Measurements from ENCODE around the gene KRT39.
"Not testable (repeated sequence)": the region's sequence is repeated elsewhere in the genome, so short reads cannot be mapped to it uniquely, and the experiment has no call there.

The KRT39 gene

DNA sequence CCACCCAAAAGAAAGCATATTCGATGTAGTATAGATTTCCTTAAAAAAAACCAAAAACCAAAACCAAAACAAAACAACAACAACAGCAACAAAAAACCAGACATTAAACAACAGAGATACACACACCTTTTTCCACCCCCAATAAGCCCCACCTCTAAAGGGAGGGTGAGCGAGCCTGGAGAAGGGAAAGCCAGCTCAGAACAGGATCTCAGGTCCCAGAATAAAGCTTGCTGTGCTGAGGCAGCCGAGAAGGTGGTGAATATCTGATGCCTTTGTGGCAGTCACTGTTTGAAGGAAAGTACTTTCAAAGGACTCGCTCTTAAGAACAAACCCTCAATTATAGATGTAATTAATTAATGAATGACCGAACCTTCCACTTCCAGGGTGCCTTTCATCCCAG is 29.8 kb downstream of the KRT39 start:
- Mint-ChIP-seq H3K4me3 (no peak overlapping the region), H3K27ac (peak overlapping the region; percentile 46), H3K36me3 (no peaks in the 10 kb centered on the region), H3K4me1 (peaks cover 13% of the 10 kb centered on the region), H3K9me3 (no peaks in the 10 kb centered on the region)
- DNase-seq (ENCODE audit: low spot score in 2 of 2) = no peak
- no peak for ATAC-seq

- Mint-ChIP-seq H3K9me3 (no peaks in the 10 kb centered on the region), H3K27ac (no peak overlapping the region), H3K4me1 (peaks cover 13% of the 10 kb centered on the region), H3K4me3 (no peak overlapping the region), H3K36me3 (no peaks in the 10 kb centered on the region)
- no peak for DNase-seq (ENCODE audit: low spot score in 2 of 2)
- no peak for ATAC-seq
These were observed 30.2 kb downstream of the KRT39 start for GRCh38 chr17:40936437-40936971.

DNA sequence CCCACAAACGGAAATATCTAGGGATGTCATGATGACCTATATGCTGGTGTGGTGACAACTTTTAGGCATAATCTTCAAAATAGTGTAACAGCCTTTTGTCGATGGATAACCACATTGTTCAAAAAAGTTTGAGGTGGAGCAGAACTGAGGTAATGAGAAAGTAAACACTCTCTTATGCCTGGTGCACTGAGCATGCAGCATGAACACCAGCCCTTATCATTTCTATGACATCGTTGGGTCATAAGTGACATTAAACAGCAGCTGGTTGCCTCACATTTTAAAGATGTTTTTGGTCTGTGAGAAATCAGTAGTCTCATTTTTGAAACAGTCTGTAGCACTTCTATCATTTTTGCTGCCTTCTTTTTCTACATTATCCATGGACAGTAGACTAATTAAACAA is 31.1 kb downstream of the KRT39 start:
- Mint-ChIP-seq H3K4me3 (no peak overlapping the region), H3K9me3 (no peaks in the 10 kb centered on the region), H3K27ac (no peak overlapping the region), H3K36me3 (no peaks in the 10 kb centered on the region), H3K4me1 (peaks cover 13% of the 10 kb centered on the region)
- no peak for DNase-seq (ENCODE audit: low spot score in 2 of 2)
- peak; percentile 75 for ATAC-seq

DNA sequence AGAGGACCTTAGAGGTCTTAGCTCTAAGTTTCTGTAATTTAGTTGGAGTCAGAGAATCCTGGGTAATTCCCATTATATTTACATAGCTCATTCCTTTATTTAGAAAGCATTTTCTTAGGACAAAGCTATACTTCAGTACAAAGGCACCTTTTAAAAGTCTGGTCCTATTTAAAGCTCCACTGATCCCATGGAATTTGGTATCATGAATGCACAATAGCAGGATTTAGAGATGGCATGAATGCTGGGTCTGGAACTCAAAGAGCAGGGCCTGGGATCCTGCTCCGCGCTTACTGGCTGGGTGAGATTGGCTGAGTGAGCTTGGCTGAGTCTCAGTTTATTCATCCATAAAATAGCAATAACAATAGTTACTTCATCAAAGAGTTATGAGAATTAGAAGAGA is 34.1 kb downstream of the KRT39 start:
- no peaks in the 10 kb centered on the region for H3K36me3 Mint-ChIP-seq
- no peak overlapping the region for H3K27ac Mint-ChIP-seq
- no peaks in the 10 kb centered on the region for H3K9me3 Mint-ChIP-seq
- DNase-seq (ENCODE audit: low spot score in 2 of 2) (no peak), ATAC-seq (no peak)
- peaks cover 11% of the 10 kb centered on the region for H3K4me1 Mint-ChIP-seq
- H3K4me3 Mint-ChIP-seq = no peak overlapping the region

DNA sequence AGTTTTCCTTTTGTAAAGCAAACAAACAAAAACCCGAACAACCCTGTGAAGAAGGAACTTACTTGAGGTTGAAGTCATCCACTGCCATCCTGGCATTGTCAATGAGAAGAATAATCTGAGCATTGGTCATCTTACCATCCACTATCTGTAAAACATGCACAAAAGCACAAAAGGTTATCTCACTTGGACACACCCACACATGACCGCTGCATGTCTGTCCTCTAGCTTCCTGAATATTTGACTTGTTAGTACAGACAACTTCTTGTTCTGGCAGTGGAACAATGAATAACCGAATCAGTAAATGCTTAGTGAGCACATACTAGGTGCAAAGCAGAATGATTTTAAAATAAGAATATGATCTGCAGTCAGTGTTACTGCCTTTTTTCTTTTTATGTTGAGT is 35.4 kb downstream of the KRT39 start:
- Mint-ChIP-seq H3K4me1 (no peaks in the 10 kb centered on the region), H3K4me3 (no peak overlapping the region), H3K36me3 (no peaks in the 10 kb centered on the region), H3K27ac (no peak overlapping the region), H3K9me3 (no peaks in the 10 kb centered on the region)
- ATAC-seq (no peak), DNase-seq (ENCODE audit: low spot score in 2 of 2) (no peak)

- Mint-ChIP-seq H3K4me3 (no peak overlapping the region), H3K9me3 (no peaks in the 10 kb centered on the region), H3K4me1 (no peaks in the 10 kb centered on the region), H3K36me3 (no peaks in the 10 kb centered on the region), H3K27ac (no peak overlapping the region)
- ATAC-seq (no peak), DNase-seq (ENCODE audit: low spot score in 2 of 2) (no peak)
These were observed 40.4 kb downstream of the KRT39 start for GRCh38 chr17:40926341-40926740.

DNA sequence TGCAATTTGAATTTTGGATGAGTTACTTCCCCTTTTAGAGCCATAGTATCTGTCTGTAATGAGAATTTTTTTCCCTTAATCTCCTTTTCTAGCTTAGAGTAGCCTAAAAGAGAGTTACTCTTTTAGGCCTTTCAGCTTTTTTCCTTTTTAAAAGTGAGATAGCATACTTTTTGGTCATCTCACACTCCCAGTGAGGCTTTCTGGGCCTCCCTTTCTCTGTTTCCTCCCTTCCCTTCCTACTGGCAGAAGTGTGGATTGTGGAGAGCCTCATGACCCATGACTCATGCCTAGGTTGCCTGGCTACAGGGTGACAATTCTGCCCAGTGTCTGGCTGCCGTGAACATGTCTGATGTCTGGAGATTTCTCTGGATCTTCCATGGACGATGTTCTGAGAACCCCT is 44.5 kb downstream of the KRT39 start:
- ATAC-seq (no peak), DNase-seq (ENCODE audit: low spot score in 2 of 2) (no peak)
- Mint-ChIP-seq H3K27ac (no peak overlapping the region), H3K4me3 (no peak overlapping the region), H3K9me3 (no peaks in the 10 kb centered on the region), H3K36me3 (no peaks in the 10 kb centered on the region), H3K4me1 (no peaks in the 10 kb centered on the region)

DNA sequence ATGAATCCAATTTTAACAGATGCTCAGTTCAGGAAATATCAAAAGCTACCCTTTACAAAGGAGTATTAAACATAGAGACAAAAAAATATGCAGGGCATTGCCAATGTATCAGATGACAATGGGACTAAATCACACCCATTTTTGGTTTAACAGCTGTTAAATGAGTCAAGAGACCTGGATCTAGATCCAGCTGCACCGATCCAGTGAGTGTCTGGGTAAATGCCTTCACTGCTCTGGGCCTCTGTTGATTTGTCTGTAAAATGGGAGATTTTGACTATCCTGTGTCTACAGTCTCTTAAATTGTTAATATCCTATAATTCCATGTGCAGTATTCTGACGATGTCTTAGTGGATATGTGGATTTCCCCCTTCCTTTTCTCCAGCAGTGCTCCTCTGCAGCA is 45.7 kb downstream of the KRT39 start:
- Mint-ChIP-seq H3K36me3 (no peaks in the 10 kb centered on the region), H3K4me3 (no peak overlapping the region), H3K27ac (no peak overlapping the region), H3K9me3 (no peaks in the 10 kb centered on the region), H3K4me1 (no peaks in the 10 kb centered on the region)
- no peak for ATAC-seq
- no peak for DNase-seq (ENCODE audit: low spot score in 2 of 2)

DNA sequence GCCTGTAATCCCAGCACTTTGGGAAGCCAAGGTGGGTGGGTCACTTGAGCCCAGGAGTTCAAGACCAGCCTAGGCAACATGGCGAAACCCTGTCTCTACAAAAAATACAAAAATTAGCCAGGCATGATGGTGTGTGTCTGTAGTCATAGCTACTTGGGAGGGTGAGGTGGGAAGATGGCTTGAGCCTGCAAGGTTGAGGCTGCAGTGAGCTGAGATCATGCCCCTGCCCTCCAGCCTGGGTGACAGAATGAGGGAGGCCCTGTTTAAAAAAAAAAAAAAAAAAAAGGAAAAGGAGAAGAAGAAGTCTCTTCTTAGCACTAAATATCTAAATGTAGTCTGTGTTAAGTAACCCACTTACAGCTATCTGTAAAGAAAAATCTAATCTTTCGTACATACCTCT is 49.6 kb downstream of the KRT39 start:
- not testable (repeated sequence) for H3K4me1 Mint-ChIP-seq

DNA sequence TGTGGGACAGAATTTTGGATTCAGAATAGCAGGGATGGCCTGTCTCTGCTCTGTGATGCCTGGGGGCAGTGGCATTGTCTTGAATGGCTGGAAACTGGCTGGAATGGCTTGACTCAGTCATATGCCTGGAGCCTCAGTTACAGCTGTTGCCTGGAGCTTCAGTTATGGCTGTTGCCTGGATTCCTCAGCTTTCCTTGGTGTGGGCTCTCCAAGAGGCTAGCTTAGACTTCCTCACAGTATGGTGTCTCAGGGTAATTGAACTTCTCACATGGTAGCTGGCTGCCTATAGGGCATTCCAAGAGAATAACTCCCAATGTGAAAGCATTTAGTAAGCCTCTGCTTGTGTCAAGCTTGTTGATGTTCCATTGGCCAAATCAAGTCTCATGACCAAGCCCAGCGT is 50.4 kb downstream of the KRT39 start:
- no peaks in the 10 kb centered on the region for H3K4me1 Mint-ChIP-seq
- H3K9me3 Mint-ChIP-seq = no peaks in the 10 kb centered on the region
- DNase-seq (ENCODE audit: low spot score in 2 of 2) = no peak
- no peak overlapping the region for H3K4me3 Mint-ChIP-seq
- no peak overlapping the region for H3K27ac Mint-ChIP-seq
- ATAC-seq = no peak
- H3K36me3 Mint-ChIP-seq = no peaks in the 10 kb centered on the region

More for the DNA sequence above, 49.6 kb downstream of the KRT39 start:
- H3K27ac Mint-ChIP-seq; ATAC-seq; H3K4me3 Mint-ChIP-seq; H3K9me3 Mint-ChIP-seq; H3K36me3 Mint-ChIP-seq; DNase-seq (ENCODE audit: low spot score in 2 of 2): not testable (repeated sequence)

DNA sequence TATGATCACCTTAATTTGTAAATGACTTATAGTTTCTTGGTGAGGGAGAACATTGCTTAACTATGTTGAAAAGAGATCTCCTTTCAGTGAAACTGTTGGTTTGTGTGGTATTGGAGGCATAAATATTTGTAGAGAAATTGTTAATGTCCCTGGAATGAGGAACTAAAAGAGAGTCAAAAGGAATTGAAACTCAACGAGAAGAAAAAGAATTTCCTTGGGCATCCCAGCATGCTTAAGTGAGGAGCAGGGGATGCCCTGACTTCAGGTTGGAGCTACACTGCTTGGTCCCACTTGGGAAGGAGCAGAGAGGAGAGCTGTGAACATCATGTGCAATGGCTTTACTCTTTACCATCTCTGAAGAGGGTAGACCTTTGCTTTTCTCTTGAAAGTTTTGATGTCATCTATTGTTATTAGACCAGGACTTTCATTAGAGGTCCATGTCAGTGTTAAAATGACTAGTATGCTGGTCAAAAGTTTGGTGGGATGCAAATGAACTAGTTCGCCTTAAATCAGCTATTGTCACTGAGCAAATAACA is 51.0 kb downstream of the KRT39 start:
- DNase-seq (ENCODE audit: low spot score in 2 of 2) (no peak), ATAC-seq (no peak)
- no peaks in the 10 kb centered on the region for H3K9me3 Mint-ChIP-seq
- no peak overlapping the region for H3K27ac Mint-ChIP-seq
- H3K36me3 Mint-ChIP-seq = no peaks in the 10 kb centered on the region
- no peaks in the 10 kb centered on the region for H3K4me1 Mint-ChIP-seq
- no peak overlapping the region for H3K4me3 Mint-ChIP-seq

- Mint-ChIP-seq H3K27ac (no peak overlapping the region), H3K4me3 (no peak overlapping the region)
- DNase-seq (ENCODE audit: low spot score in 2 of 2) = no peak
These were observed 51.5 kb downstream of the KRT39 start for GRCh38 chr17:40915199-40915661.

DNA sequence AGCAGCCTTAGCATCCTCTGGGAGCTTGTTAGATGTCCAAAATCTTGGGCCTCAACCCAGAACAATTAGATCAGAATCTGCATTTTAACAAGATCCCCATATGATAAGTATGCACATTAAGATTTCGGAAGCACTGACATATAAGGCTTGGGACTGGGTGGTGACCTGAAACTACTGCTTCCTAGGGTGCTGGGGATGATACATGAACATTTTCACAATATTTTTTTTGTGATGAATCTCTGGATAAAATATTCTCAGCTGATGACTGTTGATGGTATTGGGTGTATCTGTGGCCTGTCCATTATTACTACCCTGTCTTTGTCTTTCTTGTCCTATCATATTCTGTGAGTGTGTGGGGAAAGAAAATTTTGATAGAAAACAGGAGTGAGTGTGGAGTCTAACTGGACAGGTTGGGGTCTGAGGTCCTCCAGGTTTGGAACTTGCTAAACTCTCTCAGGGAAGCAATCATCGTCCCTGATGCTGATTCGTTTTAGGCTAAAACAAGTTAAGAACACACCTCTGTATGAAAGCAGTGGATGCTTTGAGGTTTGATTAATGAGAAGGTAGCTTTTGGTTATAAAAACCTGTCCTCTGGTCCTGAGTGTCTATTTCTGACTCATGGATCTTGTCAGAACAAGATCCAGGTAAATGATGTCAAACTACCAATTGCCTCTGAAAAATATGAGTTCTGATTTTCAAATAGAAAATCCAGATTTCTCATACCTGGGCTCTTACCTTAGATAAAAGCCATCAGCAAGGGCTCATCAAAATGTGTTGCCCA is 52.5 kb downstream of the KRT39 start:
- no peaks in the 10 kb centered on the region for H3K9me3 Mint-ChIP-seq
- DNase-seq (ENCODE audit: low spot score in 2 of 2) (no peak), ATAC-seq (no peak)
- H3K4me3 Mint-ChIP-seq = no peak overlapping the region
- H3K27ac Mint-ChIP-seq = no peak overlapping the region
- H3K36me3 Mint-ChIP-seq = no peaks in the 10 kb centered on the region
- H3K4me1 Mint-ChIP-seq = no peaks in the 10 kb centered on the region

More at GRCh38 chr17:40915199-40915661, 51.5 kb downstream of the KRT39 start:
- H3K4me1 Mint-ChIP-seq = no peaks in the 10 kb centered on the region
- H3K36me3 Mint-ChIP-seq = no peaks in the 10 kb centered on the region
- H3K9me3 Mint-ChIP-seq = no peaks in the 10 kb centered on the region
- peak; percentile 94 for ATAC-seq

DNA sequence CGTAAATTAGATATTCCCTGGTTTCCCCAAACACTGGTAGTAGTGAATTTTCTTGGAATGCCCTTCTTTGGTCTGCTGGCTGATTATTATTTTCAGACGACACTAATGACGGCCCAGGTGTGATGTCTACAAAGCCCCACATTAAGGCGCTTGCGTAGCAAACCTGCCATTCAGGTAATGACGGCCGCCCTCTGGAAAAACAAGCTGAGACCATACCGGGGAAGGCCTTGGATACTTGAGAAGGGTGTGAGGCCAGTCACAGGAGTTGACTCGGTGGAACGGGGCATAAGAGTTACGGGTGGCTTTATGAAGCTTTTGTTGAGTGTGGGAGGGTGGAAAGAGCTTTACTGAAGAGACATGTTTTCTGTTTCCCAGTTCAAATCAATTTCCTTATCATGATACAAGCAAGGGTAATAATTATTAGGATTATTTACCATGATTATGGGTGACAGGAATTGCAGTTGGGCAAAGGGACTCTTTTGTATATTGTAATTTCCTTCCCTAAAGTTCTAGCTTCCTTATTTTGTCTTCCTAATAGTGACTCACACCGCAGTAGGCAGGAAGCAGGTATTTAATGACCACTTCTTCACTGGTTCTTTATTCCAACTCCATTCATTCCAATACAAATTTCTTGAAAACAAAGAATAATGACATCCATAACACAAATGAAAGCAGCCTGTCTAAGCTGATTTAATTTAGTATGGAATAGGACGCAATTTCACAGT is 54.1 kb downstream of the KRT39 start:
- no peaks in the 10 kb centered on the region for H3K36me3 Mint-ChIP-seq
- H3K27ac Mint-ChIP-seq = no peak overlapping the region
- no peaks in the 10 kb centered on the region for H3K9me3 Mint-ChIP-seq
- H3K4me3 Mint-ChIP-seq = no peak overlapping the region
- DNase-seq (ENCODE audit: low spot score in 2 of 2) (no peak), ATAC-seq (no peak)
- no peaks in the 10 kb centered on the region for H3K4me1 Mint-ChIP-seq

DNA sequence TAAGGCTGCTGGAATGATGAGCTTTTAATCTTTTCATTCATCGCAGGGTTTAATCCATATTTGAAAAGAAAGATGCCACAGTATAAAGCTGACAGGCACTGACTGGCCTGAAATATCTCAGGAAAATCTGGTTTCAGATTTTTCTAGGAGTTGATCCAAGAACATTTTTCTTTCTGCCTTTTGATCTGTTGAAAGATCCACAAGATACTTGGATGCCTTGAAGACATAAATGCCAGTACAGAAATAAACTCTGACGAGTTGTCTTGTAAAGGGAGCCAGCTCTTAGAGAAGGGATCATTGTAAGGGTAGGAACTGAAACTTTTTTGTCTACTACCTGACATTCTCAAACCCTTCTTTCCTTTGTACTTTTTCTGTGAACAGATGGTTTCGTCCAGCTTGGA is 56.3 kb downstream of the KRT39 start:
- H3K4me1 Mint-ChIP-seq = no peaks in the 10 kb centered on the region
- no peaks in the 10 kb centered on the region for H3K36me3 Mint-ChIP-seq
- no peaks in the 10 kb centered on the region for H3K9me3 Mint-ChIP-seq
- no peak for ATAC-seq
- no peak for DNase-seq (ENCODE audit: low spot score in 2 of 2)
- no peak overlapping the region for H3K4me3 Mint-ChIP-seq
- H3K27ac Mint-ChIP-seq = no peak overlapping the region

- DNase-seq (ENCODE audit: low spot score in 2 of 2) = no peak
- no peaks in the 10 kb centered on the region for H3K4me1 Mint-ChIP-seq
- H3K36me3 Mint-ChIP-seq = no peaks in the 10 kb centered on the region
- ATAC-seq = no peak
- H3K9me3 Mint-ChIP-seq = no peaks in the 10 kb centered on the region
- H3K4me3 Mint-ChIP-seq = no peak overlapping the region
- H3K27ac Mint-ChIP-seq = no peak overlapping the region
These were observed 57.0 kb downstream of the KRT39 start for GRCh38 chr17:40909755-40910154.

Data from stimulated activated effector memory CD8-positive, alpha-beta T cell treated with anti-CD3 and anti-CD28 coated beads, Interleukin-12 subunit alpha, Interleukin-12 subunit beta, amount 100 ng/mL, for 72 hours (primary cell).